Measurements from ENCODE around the gene REP15. TPM values are rescaled to one million over a fixed set of nuclear protein-coding genes. Genes with fewer than 3 reads are reported as not detected.

REP15 gene
- total and polyA plus RNA-seq, 4 donors = 0.58 to 2.1 (median 1.0) TPM

- under 1% methylated on average over 11 of the region's 11 CpGs for WGBS
Observed at GRCh38 chr12:27711317-27711682, 15.1 kb downstream of the REP15 start.

More at GRCh38 chr12:27711317-27711682, 15.1 kb downstream of the REP15 start:
- Histone ChIP-seq H3K27ac (ENCODE audit: low read depth in 1 of 2, low read length in 2 of 2) (peak overlapping the region; percentile 85 to 93), H3K4me1 (ENCODE audit: control insufficient read depth in 4 of 4, insufficient read depth in 4 of 4, low read length in 3 of 4) (peaks cover 2 to 16% (median 9%) of the 10 kb centered on the region in 4 donors), H3K27me3 (ENCODE audit: control insufficient read depth in 4 of 4, insufficient read depth in 4 of 4, low read length in 3 of 4) (no peaks in the 10 kb centered on the region), H3K9ac (ENCODE audit: low read depth in 1 of 2, low read length in 2 of 2) (peak overlapping the region; percentile 62 to 98), H3K9me3 (ENCODE audit: control insufficient read depth in 4 of 4, low read length in 3 of 4) (no peaks in the 10 kb centered on the region), H3K4me3 (ENCODE audit: low read depth in 1 of 3, low read length in 3 of 3) (peak overlapping the region; percentile 78 to 100 (median 90)), H3K36me3 (ENCODE audit: control insufficient read depth in 4 of 4, insufficient read depth in 3 of 4, low read depth in 1 of 4, low read length in 3 of 4) (peaks cover 0 to 4% (median 2%) of the 10 kb centered on the region in 4 donors)
- no peak for DNase-seq (ENCODE audit: low spot score)
- TF ChIP-seq FOXA2 (IDR thresholded peaks at IDR 0.05) (no peak), CTCF (IDR thresholded peaks at IDR 0.05; ENCODE audit: low read depth, low read length, missing input control) (no peak), NR2F2 (IDR thresholded peaks at IDR 0.05) (no peak), TAF1 (conservative IDR thresholded peaks at IDR 0.05) (no peak), YY1 (IDR thresholded peaks at IDR 0.05) (no peak), JUND (IDR thresholded peaks at IDR 0.05) (no peak), RAD21 (IDR thresholded peaks at IDR 0.05) (no peak), HNF4A (conservative IDR thresholded peaks at IDR 0.05) (no peak), ZBTB33 (IDR thresholded peaks at IDR 0.05) (no peak), SP1 (IDR thresholded peaks at IDR 0.05) (no peak), EGR1 (IDR thresholded peaks at IDR 0.05; ENCODE audit: low read depth in 2 of 2) (no peak), GABPA (IDR thresholded peaks at IDR 0.05 in 1 of 2, conservative IDR thresholded peaks at IDR 0.05 in 1 of 2) (no peak)
- TF ChIP-seq, protein P1, sequence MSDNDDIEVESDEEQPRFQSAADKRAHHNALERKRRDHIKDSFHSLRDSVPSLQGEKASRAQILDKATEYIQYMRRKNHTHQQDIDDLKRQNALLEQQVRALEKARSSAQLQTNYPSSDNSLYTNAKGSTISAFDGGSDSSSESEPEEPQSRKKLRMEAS (IDR thresholded peaks at IDR 0.05) = no peak
- TF ChIP-seq, protein P2, sequence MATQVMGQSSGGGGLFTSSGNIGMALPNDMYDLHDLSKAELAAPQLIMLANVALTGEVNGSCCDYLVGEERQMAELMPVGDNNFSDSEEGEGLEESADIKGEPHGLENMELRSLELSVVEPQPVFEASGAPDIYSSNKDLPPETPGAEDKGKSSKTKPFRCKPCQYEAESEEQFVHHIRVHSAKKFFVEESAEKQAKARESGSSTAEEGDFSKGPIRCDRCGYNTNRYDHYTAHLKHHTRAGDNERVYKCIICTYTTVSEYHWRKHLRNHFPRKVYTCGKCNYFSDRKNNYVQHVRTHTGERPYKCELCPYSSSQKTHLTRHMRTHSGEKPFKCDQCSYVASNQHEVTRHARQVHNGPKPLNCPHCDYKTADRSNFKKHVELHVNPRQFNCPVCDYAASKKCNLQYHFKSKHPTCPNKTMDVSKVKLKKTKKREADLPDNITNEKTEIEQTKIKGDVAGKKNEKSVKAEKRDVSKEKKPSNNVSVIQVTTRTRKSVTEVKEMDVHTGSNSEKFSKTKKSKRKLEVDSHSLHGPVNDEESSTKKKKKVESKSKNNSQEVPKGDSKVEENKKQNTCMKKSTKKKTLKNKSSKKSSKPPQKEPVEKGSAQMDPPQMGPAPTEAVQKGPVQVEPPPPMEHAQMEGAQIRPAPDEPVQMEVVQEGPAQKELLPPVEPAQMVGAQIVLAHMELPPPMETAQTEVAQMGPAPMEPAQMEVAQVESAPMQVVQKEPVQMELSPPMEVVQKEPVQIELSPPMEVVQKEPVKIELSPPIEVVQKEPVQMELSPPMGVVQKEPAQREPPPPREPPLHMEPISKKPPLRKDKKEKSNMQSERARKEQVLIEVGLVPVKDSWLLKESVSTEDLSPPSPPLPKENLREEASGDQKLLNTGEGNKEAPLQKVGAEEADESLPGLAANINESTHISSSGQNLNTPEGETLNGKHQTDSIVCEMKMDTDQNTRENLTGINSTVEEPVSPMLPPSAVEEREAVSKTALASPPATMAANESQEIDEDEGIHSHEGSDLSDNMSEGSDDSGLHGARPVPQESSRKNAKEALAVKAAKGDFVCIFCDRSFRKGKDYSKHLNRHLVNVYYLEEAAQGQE (IDR thresholded peaks at IDR 0.05) = no peak

All from liver (tissue), 9 donors.